Epithelial cell of umbilical artery (primary cell): ENCODE measurements around the gene SCGB1C1. TPM values are rescaled to one million over a fixed set of nuclear protein-coding genes. Genes with fewer than 3 reads are reported as not detected.

Experiments
- total RNA-seq: library from RNA; depleted of rRNA; stranded (reverse); fragments of >200 nt; gene quantifications from 2 replicates; pipeline ENCODE4 v1.2.3, GENCODE V29; 2014

The SCGB1C1 gene
- total RNA-seq: not detected in 2 replicates

DNA sequence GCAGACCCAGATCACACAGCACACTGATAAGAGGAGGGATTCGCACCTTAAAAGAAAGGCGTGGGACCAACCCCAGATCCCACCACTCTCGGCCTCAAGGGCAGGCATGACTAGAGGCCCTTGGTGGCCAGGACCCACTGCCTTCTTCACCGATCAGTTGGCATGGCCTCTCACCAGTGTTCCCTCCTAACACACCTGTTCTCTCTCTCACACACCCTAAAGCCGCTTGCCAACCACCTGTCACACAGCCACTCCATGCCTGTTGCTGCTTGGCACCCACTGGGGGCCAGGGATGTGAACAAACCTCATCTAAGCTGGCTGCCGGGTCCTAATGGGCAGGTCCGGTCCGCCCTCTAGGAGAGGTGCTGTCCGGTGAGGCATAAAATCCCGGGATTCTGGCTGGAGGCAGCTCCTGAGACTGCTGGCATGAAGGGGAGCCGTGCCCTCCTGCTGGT, at the start of gene SCGB1C1:
TSS of gene SCGB1C1 (plus strand) at position 405 of the 455 bp plus-strand sequence. CDS start at position 427, 22 bp downstream.

DNA sequence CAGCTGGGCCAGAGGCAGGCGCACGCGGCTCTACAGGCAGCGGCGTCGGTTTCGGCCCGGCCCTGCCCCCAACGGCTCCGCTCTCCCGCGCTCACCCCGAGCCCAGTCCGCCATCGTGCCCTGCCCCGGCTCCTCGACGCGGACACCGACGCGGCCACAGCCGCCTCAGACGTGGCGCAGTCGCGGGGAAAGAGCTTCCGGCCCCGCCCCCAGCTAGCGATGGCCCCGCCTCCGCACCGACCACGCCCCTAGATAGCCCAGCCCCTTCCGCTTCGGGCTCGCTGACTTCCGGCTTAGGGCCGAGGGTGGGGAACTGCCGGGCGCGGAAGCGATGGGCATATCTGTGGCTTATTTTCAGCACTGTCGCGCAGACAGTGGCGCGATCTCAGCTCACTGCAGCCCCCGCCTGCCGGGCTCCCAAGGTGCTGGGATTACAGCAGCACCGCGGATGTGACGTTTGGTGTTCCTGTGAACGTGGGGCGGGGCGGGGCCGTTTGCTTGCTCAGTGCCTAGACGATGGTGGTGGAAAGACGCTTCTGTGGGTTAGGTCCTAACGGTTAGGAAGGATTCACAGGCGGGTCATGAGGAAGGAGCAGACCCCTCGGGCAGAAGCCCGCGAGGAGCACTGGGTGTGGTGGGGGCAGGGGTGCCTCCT, 14.5 kb downstream of the SCGB1C1 start, which contains the start of the genes BET1L and RIC8A:
TSS of gene BET1L (minus strand) at position 192 of the 655 bp plus-strand sequence. CDS start at position 114, 78 bp downstream.
TSS of gene RIC8A (plus strand) at position 501 of the 655 bp plus-strand sequence. CDS start 1,147 bp downstream, outside the sequence.

GRCh38 chr11:235997-236773, 43.3 kb downstream of the SCGB1C1 start, which contains the start of gene SIRT3:
Gene SIRT3 (minus strand): TSS chr11:236342. CDS start chr11:236328, 14 bp downstream.

GRCh38 chr11:236774-237767, 44.2 kb downstream of the SCGB1C1 start, which contains the start of gene PSMD13:
Gene PSMD13 (plus strand): TSS chr11:236976. CDS start chr11:237050, 74 bp downstream.

Other genes starting within 250 kb of the SCGB1C1 start
- 11.4 and 12.0 TPM in 2 replicates for gene BET1L, start 14.3 kb downstream of the SCGB1C1 start, total RNA-seq
- gene RIC8A, start 14.6 kb downstream of the SCGB1C1 start, total RNA-seq: 104 and 140 TPM in 2 replicates
- 5.2 and 5.9 TPM in 2 replicates for gene SIRT3, start 43.3 kb downstream of the SCGB1C1 start, total RNA-seq
- gene PSMD13, start 43.9 kb downstream of the SCGB1C1 start, total RNA-seq: 212 and 331 TPM in 2 replicates
- gene NLRP6, start 85.3 kb downstream of the SCGB1C1 start, total RNA-seq: not detected in 2 replicates
- gene PGGHG, start 96.0 kb downstream of the SCGB1C1 start, total RNA-seq: 10.4 and 10.8 TPM in 2 replicates
- gene IFITM5, start 106.4 kb downstream of the SCGB1C1 start, total RNA-seq: not detected in 2 replicates
- gene IFITM2, start 114.7 kb downstream of the SCGB1C1 start, total RNA-seq: 24.0 and 41.9 TPM in 2 replicates
- 18.5 and 92.6 TPM in 2 replicates for gene IFITM1, start 121.0 kb downstream of the SCGB1C1 start, total RNA-seq
- gene IFITM3, start 127.8 kb downstream of the SCGB1C1 start, total RNA-seq: 25.3 and 49.7 TPM in 2 replicates
- gene B4GALNT4, start 176.4 kb downstream of the SCGB1C1 start, total RNA-seq: 0.46 and 7.8 TPM in 2 replicates
- 0.15 and 0.32 TPM in 2 replicates for gene PKP3, start 201.1 kb downstream of the SCGB1C1 start, total RNA-seq
- gene SIGIRR, start 221.9 kb downstream of the SCGB1C1 start, total RNA-seq: 28.1 and 43.2 TPM in 2 replicates
- not detected in 2 replicates for gene ANO9, start 248.9 kb downstream of the SCGB1C1 start, total RNA-seq